Upper lobe of right lung (tissue), 1 donor: ENCODE measurements around the gene MAPKAP1. TPM values are rescaled to one million over a fixed set of nuclear protein-coding genes. Genes with fewer than 3 reads are reported as not detected.

Source experiments
- ATAC-seq: fragments of 200-7000 bp; cut with Tn5 transposase; one replicate; pipeline ENCODE4 v1.9.1; 2020; ENCODE audit warnings: mild to moderate bottlenecking, moderate library complexity
- DNase-seq: peaks from one replicate; pipeline ENCODE4 v3.0.0-alpha.2; 2020
- H3K27ac ChIP-seq: fragments of 200-600 bp; one replicate; pipeline ENCODE4 v1.8.0; 2022
- H3K27me3 ChIP-seq: fragments of 200-600 bp; one replicate; pipeline ENCODE4 v1.8.0; 2022; ENCODE audit warnings: mild to moderate bottlenecking
- H3K36me3 ChIP-seq: fragments of 200-600 bp; one replicate; pipeline ENCODE4 v1.8.0; 2022
- H3K4me1 ChIP-seq: fragments of 200-600 bp; one replicate; pipeline ENCODE4 v1.8.0; 2022
- H3K4me3 ChIP-seq: fragments of 200-600 bp; one replicate; pipeline ENCODE4 v1.8.0; 2022; ENCODE audit warnings: mild to moderate bottlenecking
- H3K9me3 ChIP-seq: fragments of 200-600 bp; one replicate; pipeline ENCODE4 v1.8.0; 2022
- intact Hi-C: fragments of 100-400 bp; cut with DNase I; formaldehyde crosslinking; loops from one replicate; pipeline ENCODE4 v1.11.0; 2022
- total RNA-seq: library from RNA; stranded (reverse); fragmentation: NEBNext Ultra II Directional; extraction: Animal tissue kit (Norgen Biotek cat#: 25700); gene quantifications from one replicate; pipeline ENCODE4 v1.2.1, GENCODE V29; 2021
- TF ChIP-seq, protein P1 (sequence below): fragments of 200-600 bp; IDR thresholded peaks from one replicate; pipeline ENCODE4 v1.8.0; 2022; ENCODE audit warnings: antibody characterized with exemption
- donor health status: DM: no; HTN: yes; CAD: no; lungs with severe emphysema.

Gene MAPKAP1
- total RNA-seq, 1 donor from 2014 or later: 76.8 TPM

DNA sequence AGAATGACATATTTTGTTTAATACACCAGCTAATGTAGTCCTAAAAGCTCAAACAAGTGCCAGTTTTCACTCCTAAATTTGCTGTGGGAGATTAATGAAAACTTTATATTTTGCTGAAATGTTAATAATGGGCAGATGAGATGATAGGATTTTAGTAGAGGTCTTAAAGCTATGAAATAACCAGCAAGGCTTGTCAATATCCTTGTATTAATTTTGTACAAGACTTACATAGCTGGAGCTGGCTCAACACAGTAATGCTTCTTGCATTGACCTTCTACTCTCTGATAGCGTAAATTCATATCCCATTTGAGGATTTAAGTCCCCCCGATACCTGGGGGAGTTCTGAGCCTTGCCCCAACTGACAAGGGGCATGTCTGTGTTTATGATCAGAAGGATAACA is 219.2 kb downstream of the MAPKAP1 start:
- no peak overlapping the region for H3K4me3 ChIP-seq
- no peaks in the 10 kb centered on the region for H3K36me3 ChIP-seq
- no peaks in the 10 kb centered on the region for H3K9me3 ChIP-seq
- intact Hi-C loops: no loop called here
- ATAC-seq: no peak
- TF ChIP-seq, protein P1, sequence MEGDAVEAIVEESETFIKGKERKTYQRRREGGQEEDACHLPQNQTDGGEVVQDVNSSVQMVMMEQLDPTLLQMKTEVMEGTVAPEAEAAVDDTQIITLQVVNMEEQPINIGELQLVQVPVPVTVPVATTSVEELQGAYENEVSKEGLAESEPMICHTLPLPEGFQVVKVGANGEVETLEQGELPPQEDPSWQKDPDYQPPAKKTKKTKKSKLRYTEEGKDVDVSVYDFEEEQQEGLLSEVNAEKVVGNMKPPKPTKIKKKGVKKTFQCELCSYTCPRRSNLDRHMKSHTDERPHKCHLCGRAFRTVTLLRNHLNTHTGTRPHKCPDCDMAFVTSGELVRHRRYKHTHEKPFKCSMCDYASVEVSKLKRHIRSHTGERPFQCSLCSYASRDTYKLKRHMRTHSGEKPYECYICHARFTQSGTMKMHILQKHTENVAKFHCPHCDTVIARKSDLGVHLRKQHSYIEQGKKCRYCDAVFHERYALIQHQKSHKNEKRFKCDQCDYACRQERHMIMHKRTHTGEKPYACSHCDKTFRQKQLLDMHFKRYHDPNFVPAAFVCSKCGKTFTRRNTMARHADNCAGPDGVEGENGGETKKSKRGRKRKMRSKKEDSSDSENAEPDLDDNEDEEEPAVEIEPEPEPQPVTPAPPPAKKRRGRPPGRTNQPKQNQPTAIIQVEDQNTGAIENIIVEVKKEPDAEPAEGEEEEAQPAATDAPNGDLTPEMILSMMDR: no peak
- H3K27ac ChIP-seq: no peak overlapping the region
- no peak for DNase-seq
- H3K4me1 ChIP-seq: peaks cover 21% of the 10 kb centered on the region
- no peaks in the 10 kb centered on the region for H3K27me3 ChIP-seq

DNA sequence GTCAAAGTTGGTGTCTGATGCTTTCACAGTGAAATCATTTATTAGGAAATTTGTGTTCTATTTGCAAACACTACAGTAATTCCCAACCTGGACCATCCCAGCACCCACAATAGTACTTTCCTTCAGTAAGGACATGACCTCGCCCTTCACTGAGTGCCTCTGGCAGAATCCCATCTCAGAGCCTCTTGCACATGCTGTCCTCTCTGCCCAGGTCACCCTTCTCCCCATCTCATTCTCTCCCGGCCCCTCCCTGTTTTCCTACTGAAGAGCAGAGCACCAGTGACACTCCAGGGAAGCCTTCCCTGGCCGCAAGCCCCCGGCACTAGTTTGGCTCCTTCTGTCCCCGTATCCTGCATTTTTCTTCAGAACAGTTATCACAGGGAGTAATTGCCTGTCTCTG is 220.4 kb downstream of the MAPKAP1 start:
- Histone ChIP-seq H3K27ac (no peak overlapping the region), H3K9me3 (no peaks in the 10 kb centered on the region), H3K27me3 (no peaks in the 10 kb centered on the region), H3K36me3 (no peaks in the 10 kb centered on the region), H3K4me3 (no peak overlapping the region), H3K4me1 (peaks cover 21% of the 10 kb centered on the region)
- DNase-seq: no peak
- peak; percentile 88 for ATAC-seq
- TF ChIP-seq, protein P1: no peak
- intact Hi-C loops: no loop called here

DNA sequence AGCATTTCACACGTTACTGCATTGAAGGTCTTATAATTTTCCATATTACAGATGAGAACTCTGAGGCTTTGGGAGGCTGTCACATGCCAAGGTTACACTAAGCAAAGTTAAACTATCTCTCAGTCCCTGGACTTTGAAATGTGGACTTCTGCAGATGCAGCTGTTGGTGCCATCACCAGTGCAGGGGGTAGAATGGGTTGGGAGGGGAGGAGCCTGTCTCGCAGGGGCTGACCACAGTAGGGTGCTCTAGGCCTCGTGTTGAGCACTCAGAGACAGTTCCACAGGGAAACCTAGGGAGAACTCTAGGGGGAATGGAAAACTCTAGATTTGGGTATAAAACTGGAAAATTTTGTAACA is 220.9 kb downstream of the MAPKAP1 start:
- TF ChIP-seq, protein P1: no peak
- peaks cover 21% of the 10 kb centered on the region for H3K4me1 ChIP-seq
- intact Hi-C loops: no loop called here
- H3K27me3 ChIP-seq: no peaks in the 10 kb centered on the region
- no peaks in the 10 kb centered on the region for H3K36me3 ChIP-seq
- ATAC-seq (peak; percentile 43), DNase-seq (no peak)
- H3K4me3 ChIP-seq: no peak overlapping the region
- no peak overlapping the region for H3K27ac ChIP-seq
- H3K9me3 ChIP-seq: no peaks in the 10 kb centered on the region

DNA sequence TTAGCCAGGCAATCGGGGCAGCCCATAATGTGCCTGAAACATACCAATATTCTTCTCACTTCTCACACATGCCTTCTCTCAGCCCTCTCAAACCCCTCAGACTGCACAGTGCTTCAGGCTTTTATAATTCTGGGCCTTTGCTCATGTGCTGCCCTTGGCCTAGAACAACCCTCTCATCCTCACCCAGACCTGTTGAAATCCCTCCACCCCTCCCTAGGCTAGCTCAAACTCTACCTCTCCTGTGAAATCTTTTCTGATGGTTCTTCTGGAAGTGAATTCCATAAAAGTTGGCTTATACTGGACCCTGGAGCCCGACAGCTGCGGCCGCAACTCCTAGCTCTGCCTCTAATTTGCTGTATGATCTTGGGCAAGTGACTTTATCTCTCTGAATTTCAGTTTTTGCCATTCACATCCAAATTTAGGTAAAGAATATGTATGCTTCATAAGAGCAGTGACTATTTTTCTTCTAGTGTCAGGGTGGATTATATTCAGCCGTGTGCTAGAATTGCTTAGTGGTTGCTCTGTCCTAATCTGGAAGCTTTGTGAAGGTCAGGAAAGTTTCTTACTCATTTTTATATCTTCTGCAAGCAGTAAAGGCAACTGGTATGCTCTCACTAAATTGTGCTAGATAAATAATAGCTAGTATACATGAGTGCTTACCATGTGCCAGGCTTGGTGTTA is 221.4 kb downstream of the MAPKAP1 start:
- H3K4me3 ChIP-seq: no peak overlapping the region
- peaks cover 21% of the 10 kb centered on the region for H3K4me1 ChIP-seq
- intact Hi-C loops: no loop called here
- TF ChIP-seq, protein P1: no peak
- H3K36me3 ChIP-seq: no peaks in the 10 kb centered on the region
- no peak overlapping the region for H3K27ac ChIP-seq
- ATAC-seq (no peak), DNase-seq (no peak)
- H3K9me3 ChIP-seq: no peaks in the 10 kb centered on the region
- no peaks in the 10 kb centered on the region for H3K27me3 ChIP-seq

DNA sequence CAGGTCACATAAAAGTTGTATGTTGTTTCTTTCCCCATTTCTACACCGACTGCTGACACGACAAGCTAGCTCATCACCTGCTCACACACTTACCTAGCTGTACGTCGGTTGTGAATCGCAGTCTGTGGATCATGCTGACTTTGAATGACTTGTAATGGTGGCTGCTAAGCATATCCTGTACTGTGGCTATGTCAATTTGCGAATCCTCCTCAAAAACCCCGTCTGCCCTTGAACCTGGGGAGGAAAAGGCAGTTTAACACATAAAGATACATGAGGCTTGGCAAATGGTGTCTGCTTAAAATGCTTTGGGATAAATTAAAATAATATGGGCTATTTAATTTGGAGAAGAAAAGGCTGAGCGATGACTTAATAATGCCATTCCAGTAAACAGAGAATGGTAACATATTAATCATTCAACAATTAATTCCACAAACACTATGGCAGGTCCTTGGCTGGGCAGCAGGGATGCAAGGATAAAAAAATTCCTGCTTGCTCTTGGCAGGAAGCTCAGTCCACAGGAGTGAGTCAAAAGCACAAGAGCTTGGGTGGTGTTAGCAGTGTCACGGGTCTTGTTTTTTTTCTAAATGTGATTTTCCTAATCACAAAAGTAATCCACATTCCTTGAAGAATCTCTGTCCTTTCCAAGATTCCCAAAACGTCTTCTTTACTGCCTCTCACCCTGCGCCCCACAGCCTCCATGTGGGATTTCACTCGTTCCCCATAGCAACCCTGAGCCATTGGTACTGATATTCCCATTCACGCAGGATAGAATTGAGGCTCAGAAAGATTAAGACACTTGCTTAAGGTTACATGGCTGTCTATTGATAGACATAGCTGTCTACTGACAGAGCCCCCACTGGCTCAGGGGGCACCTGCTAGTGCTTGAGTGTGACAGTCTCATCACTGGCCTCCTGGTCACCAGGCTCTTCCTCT is 222.4 kb downstream of the MAPKAP1 start:
- Histone ChIP-seq H3K27ac (peak overlapping the region; percentile 6), H3K9me3 (no peaks in the 10 kb centered on the region), H3K4me3 (no peak overlapping the region), H3K27me3 (no peaks in the 10 kb centered on the region), H3K36me3 (no peaks in the 10 kb centered on the region), H3K4me1 (peaks cover 21% of the 10 kb centered on the region)
- intact Hi-C loops: no loop called here
- ATAC-seq: peak; percentile 37
- DNase-seq: no peak
- TF ChIP-seq, protein P1: no peak
